A172 (cell line): ENCODE data around the gene RAB11FIP4. TPM values are rescaled to one million over a fixed set of nuclear protein-coding genes. Genes with fewer than 3 reads are reported as not detected.

Source experiments
- DNase-seq: peaks from one replicate; pipeline ENCODE4 v3.0.0-alpha.2; 2015; ENCODE audit warnings: low spot score
- total RNA-seq: library from RNA; depleted of rRNA; stranded (reverse); fragments of >200 nt; shearing (Covaris generic); gene quantifications from 2 replicates; pipeline ENCODE4 v1.2.3, GENCODE V29; 2014

Gene RAB11FIP4
- total RNA-seq, 1 experiment from 2014 or later: 2.2 TPM

DNA sequence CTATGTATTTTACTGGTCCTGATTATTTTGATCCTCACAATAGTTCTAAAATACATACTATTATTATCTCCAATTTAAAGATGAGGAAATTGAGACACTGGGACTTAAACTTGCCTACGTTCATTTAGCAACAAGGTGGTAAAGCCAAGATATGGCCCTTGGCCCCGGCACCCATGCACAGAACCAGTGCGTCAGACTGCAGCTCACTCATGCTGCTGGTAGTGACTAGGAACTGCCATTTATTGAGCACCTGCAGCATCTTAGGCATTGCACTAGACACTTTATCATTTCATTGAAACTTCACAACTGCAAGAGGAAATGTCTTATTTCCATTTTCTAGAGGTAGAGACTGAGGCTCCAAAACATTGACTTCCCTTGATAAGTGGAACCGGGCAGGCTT, 93.3 kb downstream of the RAB11FIP4 start:
- no peak for DNase-seq

- DNase-seq: no peak
These were observed 95.0 kb downstream of the RAB11FIP4 start for GRCh38 chr17:31486351-31487062.

- no peak for DNase-seq
These were observed 95.7 kb downstream of the RAB11FIP4 start for GRCh38 chr17:31487063-31487647.

GRCh38 chr17:31487648-31488263, 96.3 kb downstream of the RAB11FIP4 start:
- peak; percentile 46 for DNase-seq

DNA sequence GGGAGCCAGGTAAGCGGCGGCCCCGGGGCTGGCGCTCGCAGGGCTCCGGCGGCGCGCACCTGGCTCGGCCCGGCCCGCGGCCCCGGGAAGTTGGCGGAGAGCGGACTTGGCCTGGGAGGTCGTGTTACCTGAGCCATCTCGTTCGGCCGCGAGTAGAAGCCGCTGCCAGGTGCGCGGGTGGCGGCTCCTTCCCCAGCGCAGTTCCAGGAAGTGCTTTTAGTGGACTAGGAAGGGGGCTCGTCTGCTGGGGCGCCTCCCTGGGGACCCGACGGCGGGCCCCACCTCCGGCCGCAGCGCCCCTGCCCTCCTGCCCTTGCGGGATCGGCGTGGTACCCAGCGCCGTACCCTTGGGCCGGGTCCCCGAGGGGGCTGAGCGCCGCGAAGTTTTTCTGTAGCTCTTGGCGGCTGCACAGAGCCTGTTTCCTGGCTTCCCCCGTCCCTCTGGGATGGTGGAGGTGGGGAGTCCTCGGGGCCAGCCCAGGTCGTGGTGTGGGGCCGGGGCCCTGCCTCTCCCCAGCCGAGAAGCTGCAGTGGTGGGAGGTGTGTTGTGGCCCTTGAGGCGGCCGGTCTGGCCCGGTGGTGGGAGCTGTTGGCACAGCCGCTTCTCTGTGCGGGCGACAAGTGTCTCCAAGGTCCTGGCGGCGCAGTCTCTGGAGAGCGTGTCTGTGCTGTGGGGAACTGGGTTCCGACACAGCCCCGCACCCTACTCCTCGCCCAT, 96.9 kb downstream of the RAB11FIP4 start:
- DNase-seq: no peak

DNA sequence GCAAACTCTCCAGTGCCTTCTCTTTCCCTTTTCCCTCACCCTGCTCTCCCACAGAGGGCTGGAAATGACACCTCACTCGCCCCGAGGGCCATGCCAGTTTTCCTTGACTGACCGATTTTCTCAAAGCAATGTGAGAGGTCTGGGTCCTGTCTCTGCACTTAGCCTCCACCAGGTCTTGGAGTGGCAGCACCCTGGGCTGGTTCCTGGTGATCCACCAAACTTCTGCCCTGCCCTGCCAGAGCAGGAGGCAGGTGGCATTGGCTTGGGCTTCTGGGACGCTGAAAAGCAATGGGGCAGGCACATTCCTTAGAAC, 97.5 kb downstream of the RAB11FIP4 start:
- no peak for DNase-seq

DNA sequence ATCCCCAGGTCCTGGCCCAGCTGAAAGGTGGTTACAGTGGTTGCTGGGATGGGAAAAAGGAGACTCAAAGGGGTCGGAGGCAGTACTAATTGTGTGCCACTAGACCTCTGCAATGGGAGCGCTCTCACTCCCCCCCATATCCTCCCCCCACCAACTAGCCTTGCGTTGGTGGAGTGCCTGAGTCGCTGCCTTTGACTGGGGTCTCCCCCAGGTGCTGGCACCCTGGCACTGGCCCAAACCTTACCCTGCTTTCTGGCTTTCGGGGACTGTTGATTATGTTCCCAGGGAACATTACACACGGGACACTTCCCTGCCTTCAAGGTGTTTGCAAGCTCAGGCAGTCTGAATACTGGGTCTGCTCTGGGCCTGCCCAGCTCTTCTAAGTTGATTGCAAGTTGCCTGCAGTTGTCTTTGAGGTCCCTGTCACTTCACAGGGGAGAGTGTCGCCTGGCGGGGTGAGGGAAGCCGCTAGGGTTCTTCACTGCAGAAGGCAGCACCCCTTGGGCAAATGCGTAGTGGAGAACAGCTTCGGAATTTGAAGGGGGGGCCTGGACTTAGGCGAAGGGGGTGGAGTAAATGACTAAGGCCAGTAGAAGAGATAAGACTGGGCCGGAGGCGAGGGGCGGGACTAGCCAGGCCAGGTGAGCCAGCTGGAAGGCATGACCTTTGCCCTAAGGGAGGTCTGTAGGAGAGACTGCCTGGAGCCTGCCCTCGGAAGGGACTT, 98.0 kb downstream of the RAB11FIP4 start:
- DNase-seq: no peak

- DNase-seq: no peak
These were observed 98.7 kb downstream of the RAB11FIP4 start for GRCh38 chr17:31490019-31490650.

- DNase-seq: no peak
These were observed 99.3 kb downstream of the RAB11FIP4 start for GRCh38 chr17:31490671-31491375.

- no peak for DNase-seq
These were observed 100.1 kb downstream of the RAB11FIP4 start for GRCh38 chr17:31491376-31492131.

GRCh38 chr17:31492206-31492605, 100.7 kb downstream of the RAB11FIP4 start:
- no peak for DNase-seq

DNA sequence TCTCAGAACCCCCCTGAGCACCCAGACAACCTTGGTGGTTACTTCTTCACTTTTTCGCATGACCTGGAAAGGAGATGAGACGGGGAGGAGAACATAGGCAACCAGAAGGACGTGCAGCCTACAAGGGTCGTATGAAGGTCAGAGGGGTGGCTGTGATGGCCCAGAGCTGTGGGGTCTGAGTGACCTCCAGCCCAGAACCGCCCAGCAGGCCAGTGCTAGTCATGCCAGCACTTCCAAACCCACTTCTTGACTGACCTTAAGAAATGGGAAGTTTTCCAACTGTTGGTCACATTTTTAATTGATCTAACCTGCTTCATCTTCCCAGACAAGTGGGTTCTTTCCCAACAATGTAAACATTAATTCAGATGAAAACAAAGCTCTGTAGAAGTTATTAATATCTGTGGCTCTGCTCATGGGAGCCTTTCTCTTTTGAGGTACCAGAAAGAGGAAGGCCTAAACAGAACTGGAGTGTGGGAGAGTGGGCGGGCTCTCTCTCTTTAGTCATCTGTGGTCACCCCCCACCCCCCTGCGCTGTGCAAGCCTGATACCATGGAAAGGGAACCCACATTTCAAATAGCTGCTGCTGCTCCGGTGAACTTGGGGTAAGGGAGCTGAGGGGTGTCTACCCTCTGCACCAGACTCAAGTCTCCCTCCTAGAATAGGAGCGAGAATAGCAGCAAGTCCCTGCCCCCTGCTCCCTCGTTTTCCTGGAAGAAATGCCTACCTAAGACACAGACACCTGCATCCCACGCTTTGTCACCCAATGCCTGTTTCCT, 101.6 kb downstream of the RAB11FIP4 start:
- no peak for DNase-seq

DNA sequence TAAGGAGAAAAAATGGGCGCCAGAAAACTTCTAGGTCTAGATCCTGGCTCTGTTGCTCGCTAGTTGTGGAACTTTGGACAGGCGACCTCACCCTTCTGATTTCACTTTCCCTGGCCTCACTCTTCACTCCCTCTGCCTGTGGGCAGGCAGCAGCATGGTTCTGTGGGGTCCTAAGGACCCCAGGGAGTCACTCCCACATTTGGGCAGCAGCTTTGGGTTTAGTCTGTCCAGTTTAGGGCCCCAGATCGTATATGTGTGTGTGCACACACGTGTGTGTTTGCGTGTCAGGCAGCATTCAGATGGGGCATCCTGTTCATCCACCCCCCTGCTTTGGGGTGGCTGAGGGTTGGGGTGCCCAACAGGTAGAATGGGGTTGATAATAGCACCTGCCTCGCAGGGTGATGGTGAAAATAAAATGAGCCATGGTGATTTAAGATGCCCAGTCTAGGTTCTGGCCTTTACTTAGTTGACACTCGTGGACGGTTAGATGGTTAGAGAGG, 102.2 kb downstream of the RAB11FIP4 start:
- no peak for DNase-seq

DNA sequence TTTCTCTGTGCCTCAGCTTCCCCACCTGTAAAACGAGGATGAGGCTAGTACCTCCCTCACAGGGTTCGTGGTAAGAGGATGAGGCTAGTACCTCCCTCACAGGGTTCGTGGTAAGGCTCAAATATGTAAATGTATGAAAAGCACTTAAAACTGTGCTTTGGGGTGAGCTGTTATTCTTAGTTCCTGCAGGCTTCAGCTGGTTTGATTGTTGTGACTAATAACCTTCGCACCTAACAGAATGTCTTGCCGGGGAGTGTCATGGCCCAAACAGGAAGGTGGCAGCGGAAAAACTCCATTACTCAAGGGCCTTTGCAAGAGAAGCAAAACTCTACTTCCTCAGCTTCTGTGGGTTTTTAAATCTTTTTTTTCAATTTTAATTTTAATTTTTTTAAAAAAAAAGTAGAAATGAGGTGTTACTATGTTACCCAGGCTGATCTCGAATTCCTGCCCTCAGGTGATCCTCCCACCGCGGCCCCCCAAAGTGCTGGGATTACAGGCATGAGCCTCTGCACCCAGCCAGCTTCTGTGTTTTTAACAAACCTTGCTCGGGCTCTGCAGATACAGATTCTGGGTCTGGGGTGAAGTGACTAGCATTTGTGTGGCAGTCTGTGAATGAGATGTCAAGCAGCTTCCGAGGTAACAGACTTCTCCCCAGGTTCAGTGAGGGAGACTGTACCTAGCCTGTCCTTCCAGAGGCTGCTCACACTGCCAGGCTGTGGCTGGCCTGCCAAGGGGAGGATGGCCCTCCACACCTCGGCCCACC, 103.0 kb downstream of the RAB11FIP4 start:
- DNase-seq: peak; percentile 27

GRCh38 chr17:31495022-31495885, 103.8 kb downstream of the RAB11FIP4 start:
- peak; percentile 41 for DNase-seq

DNA sequence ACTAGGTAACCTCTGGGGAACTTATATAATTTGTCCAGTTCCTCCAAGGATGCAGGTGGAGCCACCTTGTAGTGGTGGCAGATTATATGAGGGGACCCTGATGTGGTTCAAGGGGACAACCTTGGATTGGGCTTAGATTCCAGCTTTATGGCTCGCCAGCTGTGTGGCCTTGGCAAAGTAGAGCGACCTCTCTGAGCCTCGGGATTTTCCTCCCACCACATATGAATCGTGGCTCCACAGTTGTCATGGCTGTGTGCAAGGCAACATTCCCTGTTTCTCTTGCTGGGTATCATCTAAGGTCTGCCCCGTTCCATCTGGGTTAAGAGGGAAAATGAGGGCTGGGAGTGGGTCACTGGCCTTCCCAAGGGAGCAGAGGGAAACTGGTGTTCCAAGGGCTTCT, 104.6 kb downstream of the RAB11FIP4 start:
- DNase-seq: no peak

- no peak for DNase-seq
These were observed 105.1 kb downstream of the RAB11FIP4 start for GRCh38 chr17:31496601-31497000.
